Occipital lobe (tissue), 2 donors: ENCODE measurements around the gene ERCC6L2. TPM values are rescaled to one million over a fixed set of nuclear protein-coding genes. Genes with fewer than 3 reads are reported as not detected.
A peak's percentile ranks its signal among the peaks of the same experiment; 100 is the strongest.

Experiments used
- small RNA-seq: library from RNA; depleted of rRNA; stranded (forward); fragments of <200 nt; gene quantifications from one replicate; pipeline ENCODE3, GENCODE V24; 2014
- total RNA-seq: library from RNA; depleted of rRNA; stranded (reverse); fragments of >200 nt; gene quantifications from one replicate; pipeline ENCODE4 v1.2.3, GENCODE V29; 2014

Gene ERCC6L2
- total RNA-seq, 1 donor from 2014 or later: 139 TPM

Small RNA genes lying within 50 kb of the gene (small RNA-seq; reads per million reads assigned to genes)
- gene RNA5SP289 (not detected), gene RNU2-46P (1.8 reads per million, percentile 83 among the genes with 10 or more reads in this experiment)
